ENCODE results near the gene NKX6-2. TPM values are rescaled to one million over a fixed set of nuclear protein-coding genes. Genes with fewer than 3 reads are reported as not detected.

The NKX6-2 gene
- total and polyA plus RNA-seq, 2 of the 8 experiments (the other 6 are each of a cell fraction or from before 2014, with no cell fraction given): 0.06 TPM; not detected in 1

- Histone ChIP-seq H3K4me3 (ENCODE audit: extremely low read depth in 1 of 4, insufficient read depth in 2 of 4, low read depth in 3 of 4, low read length in 4 of 4) (no peak overlapping the region), H2BK15ac (ENCODE audit: low read length) (no peak overlapping the region), H2AK5ac (ENCODE audit: low read depth, low read length) (no peak overlapping the region), H2AFZ (ENCODE audit: low read length) (no peak overlapping the region), H3K23me2 (ENCODE audit: low read depth, low read length) (no peaks in the 10 kb centered on the region), H3K14ac (ENCODE audit: insufficient read length) (no peak overlapping the region), H3K4me1 (replicated peaks in 1 of 4; ENCODE audit: control insufficient read depth in 3 of 4, insufficient read depth in 4 of 4, low read length in 3 of 4) (peaks cover 0 to 3% (median 0%) of the 10 kb centered on the region in 4 experiments; a peak in 2 of 7 replicates), H4K91ac (replicated peaks; ENCODE audit: insufficient read length, low read length) (no peak overlapping the region), H4K20me1 (replicated peaks in 1 of 2; ENCODE audit: control insufficient read depth in 1 of 2, insufficient read depth in 2 of 2, low read length in 2 of 2) (no peaks in the 10 kb centered on the region), H3K9ac (replicated peaks in 1 of 4; ENCODE audit: extremely low read depth in 1 of 4, low read depth in 3 of 4, low read length in 3 of 4) (no peak overlapping the region), H4K5ac (ENCODE audit: insufficient read length, low read depth, low read length) (no peak overlapping the region), H3K9me3 (ENCODE audit: insufficient read depth in 2 of 2, low read depth in 1 of 2, low read length in 1 of 2) (peaks cover 7% of the 10 kb centered on the region in 2 experiments; a peak in 3 of 4 replicates), H3K23ac (ENCODE audit: insufficient read length) (no peak overlapping the region), H3K79me1 (ENCODE audit: low read depth, low read length) (no peaks in the 10 kb centered on the region), H3K27ac (ENCODE audit: low read depth, low read length) (no peak overlapping the region), H2BK5ac (ENCODE audit: low read depth, low read length) (no peak overlapping the region), H3K4ac (replicated peaks; ENCODE audit: insufficient read length, low read depth, low read length) (no peak overlapping the region), H2BK20ac (ENCODE audit: low read length) (no peak overlapping the region), H2BK12ac (ENCODE audit: low read depth, low read length) (no peak overlapping the region), H3K56ac (replicated peaks; ENCODE audit: insufficient read length, low read depth, low read length) (no peak overlapping the region), H4K8ac (ENCODE audit: extremely low read depth, insufficient read depth, low read length) (no peak overlapping the region), H2BK120ac (replicated peaks; ENCODE audit: low read depth, low read length) (no peak overlapping the region), H3K79me2 (ENCODE audit: control insufficient read depth in 1 of 2, insufficient read depth in 2 of 2, low read length in 2 of 2) (no peaks in the 10 kb centered on the region), H3K18ac (ENCODE audit: extremely low read depth, low read length) (no peak overlapping the region), H3K4me2 (ENCODE audit: insufficient read depth in 1 of 2, low read depth in 2 of 2, low read length in 2 of 2) (no peak overlapping the region), H3K27me3 (replicated peaks in 1 of 4; ENCODE audit: control insufficient read depth in 3 of 4, extremely low read depth in 1 of 4, insufficient read depth in 3 of 4, low read length in 3 of 4) (no peaks in the 10 kb centered on the region), H3K36me3 (ENCODE audit: control insufficient read depth in 2 of 4, insufficient read depth in 4 of 4, low read length in 3 of 4) (no peaks in the 10 kb centered on the region)
- FAIRE-seq (no peak), DNase-seq (ENCODE audit: low read depth in 1 of 2, low spot score in 2 of 2) (no peak)
- TF ChIP-seq CTCF (IDR thresholded peaks at IDR 0.05; ENCODE audit: control extremely low read depth in 1 of 3, insufficient read depth in 1 of 3, low read depth in 1 of 3, low read length in 3 of 3): no peak
- no peak for TF ChIP-seq ZNF274 (IDR thresholded peaks at IDR 0.05; ENCODE audit: borderline replicate concordance, extremely low read depth, low read length)
- no peak for TF ChIP-seq CBX5 (IDR thresholded peaks at IDR 0.05; ENCODE audit: low read depth, low read length)
- TF ChIP-seq, protein P1, sequence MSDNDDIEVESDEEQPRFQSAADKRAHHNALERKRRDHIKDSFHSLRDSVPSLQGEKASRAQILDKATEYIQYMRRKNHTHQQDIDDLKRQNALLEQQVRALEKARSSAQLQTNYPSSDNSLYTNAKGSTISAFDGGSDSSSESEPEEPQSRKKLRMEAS (IDR thresholded peaks at IDR 0.05): no peak
- TF ChIP-seq GTF2F1 (IDR thresholded peaks at IDR 0.05; ENCODE audit: borderline replicate concordance, low read depth, low read length): no peak
- TF ChIP-seq POU5F1 (IDR thresholded peaks at IDR 0.05; ENCODE audit: low read depth, low read length): no peak
- no peak for TF ChIP-seq SAP30 (IDR thresholded peaks at IDR 0.05; ENCODE audit: insufficient read depth, insufficient replicate concordance, low read length)
- TF ChIP-seq JUN (IDR thresholded peaks at IDR 0.05; ENCODE audit: low read depth, low read length): no peak
- ChIA-PET POLR2A (ENCODE audit: partially characterized antibody) (interaction anchor here (0.7 to 1.5 kb wide), 2 partner anchors 10 to 116 kb away, joined by 3 read pairs; no protein-coding TSS in a partner anchor), CTCF (ENCODE audit: partially characterized antibody) (interaction anchor here (0.6 to 1.4 kb wide), 6 partner anchors 12 to 636 kb away, joined by 3 to 4 read pairs (median 3); no protein-coding TSS in a partner anchor)
- 93% methylated on average over 20 of the region's 21 CpGs; no CpG with 5 or more reads in 1 of the 2 experiments for WGBS, 2 experiments (ENCODE audit: extremely low coverage in 1 of 2, insufficient coverage in 1 of 2, insufficient read length in 1 of 2, insufficient replicate concordance in 2 of 2, low coverage in 1 of 2, low lambda C conversion rate in 2 of 2, missing lambda C conversion rate in 1 of 2)
Measured at GRCh38 chr10:132805599-132805998, 19.7 kb upstream of the NKX6-2 start.

All from H1 (cell line).